ENCODE measurements around the gene CCSER1.
A peak's percentile ranks its signal among the peaks of the same experiment; 100 is the strongest.

CCSER1 gene

GRCh38 chr4:90113881-90114457 lies 13.2 kb upstream of the CCSER1 start:
- Mint-ChIP-seq H3K36me3 (ENCODE audit: insufficient read depth) (no peaks in the 10 kb centered on the region), H3K9me3 (no peaks in the 10 kb centered on the region), H3K27me3 (no peaks in the 10 kb centered on the region), H3K27ac (ENCODE audit: low read depth) (no peak overlapping the region), H3K4me3 (no peak overlapping the region), H3K4me1 (no peaks in the 10 kb centered on the region)
- ATAC-seq (replicated peaks; ENCODE audit: extremely low read depth, poor library complexity, severe bottlenecking) (no peak), DNase-seq (ENCODE audit: low spot score in 2 of 2) (no peak)

- H3K4me3 Mint-ChIP-seq: no peak overlapping the region
- no peaks in the 10 kb centered on the region for H3K27me3 Mint-ChIP-seq
- DNase-seq (ENCODE audit: low spot score in 2 of 2) (no peak), ATAC-seq (replicated peaks; ENCODE audit: extremely low read depth, poor library complexity, severe bottlenecking) (no peak)
- H3K27ac Mint-ChIP-seq (ENCODE audit: low read depth): no peak overlapping the region
- H3K9me3 Mint-ChIP-seq: peaks cover 5% of the 10 kb centered on the region
- no peaks in the 10 kb centered on the region for H3K36me3 Mint-ChIP-seq (ENCODE audit: insufficient read depth)
- H3K4me1 Mint-ChIP-seq: no peaks in the 10 kb centered on the region
Observed at GRCh38 chr4:90118527-90119195, 8.5 kb upstream of the CCSER1 start.

- Mint-ChIP-seq H3K9me3 (peaks cover 5% of the 10 kb centered on the region), H3K4me3 (no peak overlapping the region), H3K36me3 (ENCODE audit: insufficient read depth) (no peaks in the 10 kb centered on the region), H3K4me1 (no peaks in the 10 kb centered on the region), H3K27ac (ENCODE audit: low read depth) (no peak overlapping the region), H3K27me3 (no peaks in the 10 kb centered on the region)
- ATAC-seq (replicated peaks; ENCODE audit: extremely low read depth, poor library complexity, severe bottlenecking) (no peak), DNase-seq (ENCODE audit: low spot score in 2 of 2) (no peak)
Observed at GRCh38 chr4:90120037-90120436, 7.2 kb upstream of the CCSER1 start.

- Mint-ChIP-seq H3K4me3 (no peak overlapping the region), H3K9me3 (peaks cover 5% of the 10 kb centered on the region), H3K4me1 (no peaks in the 10 kb centered on the region), H3K27me3 (no peaks in the 10 kb centered on the region), H3K27ac (ENCODE audit: low read depth) (no peak overlapping the region), H3K36me3 (ENCODE audit: insufficient read depth) (no peaks in the 10 kb centered on the region)
- ATAC-seq (replicated peaks; ENCODE audit: extremely low read depth, poor library complexity, severe bottlenecking): no peak
- DNase-seq (ENCODE audit: low spot score in 2 of 2): no peak
Observed at GRCh38 chr4:90120815-90121214, 6.4 kb upstream of the CCSER1 start.

- Mint-ChIP-seq H3K9me3 (peaks cover 5% of the 10 kb centered on the region), H3K27me3 (peaks cover 10% of the 10 kb centered on the region), H3K4me3 (no peak overlapping the region), H3K27ac (ENCODE audit: low read depth) (no peak overlapping the region), H3K4me1 (peaks cover 3% of the 10 kb centered on the region), H3K36me3 (ENCODE audit: insufficient read depth) (peaks cover under 1% of the 10 kb centered on the region)
- DNase-seq (ENCODE audit: low spot score in 2 of 2) (no peak), ATAC-seq (replicated peaks; ENCODE audit: extremely low read depth, poor library complexity, severe bottlenecking) (no peak)
Observed at GRCh38 chr4:90121676-90122354, 5.4 kb upstream of the CCSER1 start.

- peaks cover 8% of the 10 kb centered on the region for H3K4me1 Mint-ChIP-seq
- no peak for DNase-seq (ENCODE audit: low spot score in 2 of 2)
- H3K36me3 Mint-ChIP-seq (ENCODE audit: insufficient read depth): peaks cover 3% of the 10 kb centered on the region
- H3K4me3 Mint-ChIP-seq: no peak overlapping the region
- no peak overlapping the region for H3K27ac Mint-ChIP-seq (ENCODE audit: low read depth)
- ATAC-seq (replicated peaks; ENCODE audit: extremely low read depth, poor library complexity, severe bottlenecking): no peak
- H3K27me3 Mint-ChIP-seq: peaks cover 15% of the 10 kb centered on the region
- peaks cover 5% of the 10 kb centered on the region for H3K9me3 Mint-ChIP-seq
Observed at GRCh38 chr4:90122355-90122748, 4.8 kb upstream of the CCSER1 start.

GRCh38 chr4:90124276-90124675 lies 2.9 kb upstream of the CCSER1 start:
- H3K4me3 Mint-ChIP-seq: no peak overlapping the region
- peaks cover 5% of the 10 kb centered on the region for H3K9me3 Mint-ChIP-seq
- ATAC-seq (replicated peaks; ENCODE audit: extremely low read depth, poor library complexity, severe bottlenecking): no peak
- peaks cover 30% of the 10 kb centered on the region for H3K27me3 Mint-ChIP-seq
- H3K27ac Mint-ChIP-seq (ENCODE audit: low read depth): no peak overlapping the region
- peaks cover 18% of the 10 kb centered on the region for H3K4me1 Mint-ChIP-seq
- peaks cover 4% of the 10 kb centered on the region for H3K36me3 Mint-ChIP-seq (ENCODE audit: insufficient read depth)
- no peak for DNase-seq (ENCODE audit: low spot score in 2 of 2)

GRCh38 chr4:90126805-90127204 lies 389 bp upstream of the CCSER1 start:
- Mint-ChIP-seq H3K4me1 (peaks cover 18% of the 10 kb centered on the region), H3K36me3 (ENCODE audit: insufficient read depth) (peaks cover 6% of the 10 kb centered on the region), H3K27ac (ENCODE audit: low read depth) (no peak overlapping the region), H3K9me3 (no peaks in the 10 kb centered on the region), H3K4me3 (peak overlapping the region; percentile 64), H3K27me3 (peaks cover 31% of the 10 kb centered on the region)
- ATAC-seq (replicated peaks; ENCODE audit: extremely low read depth, poor library complexity, severe bottlenecking): no peak
- no peak for DNase-seq (ENCODE audit: low spot score in 2 of 2)

GRCh38 chr4:90127706-90128345 lies 632 bp downstream of the CCSER1 start:
- H3K27me3 Mint-ChIP-seq: peaks cover 31% of the 10 kb centered on the region
- H3K27ac Mint-ChIP-seq (ENCODE audit: low read depth): peak overlapping the region; percentile 17

GRCh38 chr4:90128961-90129495 lies 1.8 kb downstream of the CCSER1 start:
- Mint-ChIP-seq H3K36me3 (ENCODE audit: insufficient read depth) (peaks cover 6% of the 10 kb centered on the region), H3K9me3 (no peaks in the 10 kb centered on the region), H3K4me3 (peak overlapping the region; percentile 63), H3K4me1 (peaks cover 18% of the 10 kb centered on the region), H3K27me3 (peaks cover 31% of the 10 kb centered on the region), H3K27ac (ENCODE audit: low read depth) (peak overlapping the region; percentile 22)
- ATAC-seq (replicated peaks; ENCODE audit: extremely low read depth, poor library complexity, severe bottlenecking) (no peak), DNase-seq (ENCODE audit: low spot score in 2 of 2) (no peak)

More at GRCh38 chr4:90127706-90128345, 632 bp downstream of the CCSER1 start:
- Mint-ChIP-seq H3K9me3 (no peaks in the 10 kb centered on the region), H3K4me3 (peak overlapping the region; percentile 64), H3K4me1 (peaks cover 18% of the 10 kb centered on the region), H3K36me3 (ENCODE audit: insufficient read depth) (peaks cover 6% of the 10 kb centered on the region)
- ATAC-seq (replicated peaks; ENCODE audit: extremely low read depth, poor library complexity, severe bottlenecking): no peak
- no peak for DNase-seq (ENCODE audit: low spot score in 2 of 2)

- Mint-ChIP-seq H3K4me3 (no peak overlapping the region), H3K4me1 (peaks cover 18% of the 10 kb centered on the region), H3K9me3 (no peaks in the 10 kb centered on the region), H3K36me3 (ENCODE audit: insufficient read depth) (peaks cover 6% of the 10 kb centered on the region), H3K27me3 (peaks cover 31% of the 10 kb centered on the region), H3K27ac (ENCODE audit: low read depth) (no peak overlapping the region)
- ATAC-seq (replicated peaks; ENCODE audit: extremely low read depth, poor library complexity, severe bottlenecking) (no peak), DNase-seq (ENCODE audit: low spot score in 2 of 2) (no peak)
Observed at GRCh38 chr4:90130076-90130475, 2.9 kb downstream of the CCSER1 start.

GRCh38 chr4:90137555-90137954 lies 10.4 kb downstream of the CCSER1 start:
- Mint-ChIP-seq H3K4me1 (no peaks in the 10 kb centered on the region), H3K27me3 (no peaks in the 10 kb centered on the region), H3K4me3 (no peak overlapping the region), H3K9me3 (no peaks in the 10 kb centered on the region), H3K36me3 (ENCODE audit: insufficient read depth) (no peaks in the 10 kb centered on the region), H3K27ac (ENCODE audit: low read depth) (no peak overlapping the region)
- DNase-seq (ENCODE audit: low spot score in 2 of 2) (no peak), ATAC-seq (replicated peaks; ENCODE audit: extremely low read depth, poor library complexity, severe bottlenecking) (no peak)
